Naive thymus-derived CD4-positive, alpha-beta T cell (primary cell): Measurements from ENCODE around the gene ADAT3. TPM values are rescaled to one million over a fixed set of nuclear protein-coding genes. Genes with fewer than 3 reads are reported as not detected.
"Not testable (repeated sequence)": the region's sequence is repeated elsewhere in the genome, so short reads cannot be mapped to it uniquely, and the experiment has no call there.

ENCODE experiments used
- ATAC-seq: fragments of 150-1000 bp; cut with Tn5 transposase; 2 replicates; pipeline ENCODE4 v1.10.0; 2021; ENCODE audit warnings: mild to moderate bottlenecking, moderate library complexity
- CTCF ChIA-PET: fragments of 350-600 bp; sonication (Branson Sonifier 250); formaldehyde crosslinking; loops from one replicate; lab custom pipeline; 2021; ENCODE audit warnings: antibody characterized with exemption; lab: Charles Lee
- POLR2A ChIA-PET: fragments of 350-600 bp; sonication (Branson Sonifier 250); formaldehyde crosslinking; loops from one replicate; lab custom pipeline; 2021; ENCODE audit warnings: antibody characterized with exemption, inconsistent platforms; lab: Charles Lee
- DNase-seq, 9 donors: peaks; one replicate each; pipeline versions ENCODE4 v3.0.0 to v3.0.0-alpha.2; 2020 to 2022; ENCODE audit warnings: mixed read lengths in 1 of 9
- H3K27ac ChIP-seq: one replicate; pipeline ENCODE4 v1.7.0; 2013; ENCODE audit warnings: mild to moderate bottlenecking, low read depth, low read length, moderate library complexity
- H3K27me3 ChIP-seq, 2 donors: one replicate each; pipeline ENCODE4 v1.7.0; 2013; ENCODE audit warnings: low read length in 2 of 2, mild to moderate bottlenecking in 2 of 2, moderate library complexity in 2 of 2; ENCODE audit not compliant: control insufficient read depth in 2 of 2, insufficient read depth in 2 of 2
- H3K36me3 ChIP-seq, 3 experiments: 1 replicate in 2 of 3; 2 replicates in 1 of 3; pipeline ENCODE4 v1.7.0; 2013; ENCODE audit warnings: low read length in 3 of 3, mild to moderate bottlenecking in 3 of 3, moderate library complexity in 1 of 3; ENCODE audit not compliant: insufficient read depth in 3 of 3, control insufficient read depth in 2 of 3
- H3K4me1 ChIP-seq, 2 donors: one replicate each; pipeline ENCODE4 v1.7.0; 2013; ENCODE audit warnings: low read length in 2 of 2, mild to moderate bottlenecking in 2 of 2, moderate library complexity in 1 of 2; ENCODE audit not compliant: control insufficient read depth in 2 of 2, insufficient read depth in 2 of 2
- H3K4me3 ChIP-seq: 2 replicates; pipeline ENCODE4 v1.7.0; 2013; ENCODE audit warnings: mild to moderate bottlenecking, low read length
- H3K9me3 ChIP-seq, 3 experiments: 1 replicate in 2 of 3; 2 replicates in 1 of 3; pipeline ENCODE4 v1.7.0; 2013; ENCODE audit warnings: low read length in 3 of 3; ENCODE audit not compliant: control insufficient read depth in 2 of 3
- H3K27ac Mint-ChIP-seq, 9 donors: one replicate each; pipeline ENCODE4 v1.8.0; 2020 to 2022; ENCODE audit warnings: mixed read lengths in 9 of 9, mild to moderate bottlenecking in 8 of 9, moderate library complexity in 5 of 9, inconsistent platforms in 2 of 9
- H3K27me3 Mint-ChIP-seq, 5 donors: one replicate each; pipeline ENCODE4 v1.8.0; 2021 to 2022; ENCODE audit warnings: mixed read lengths in 5 of 5, mild to moderate bottlenecking in 1 of 5
- H3K36me3 Mint-ChIP-seq, 5 donors: one replicate each; pipeline ENCODE4 v1.8.0; 2020 to 2022; ENCODE audit warnings: mixed read lengths in 5 of 5, mild to moderate bottlenecking in 3 of 5, inconsistent platforms in 1 of 5
- H3K4me1 Mint-ChIP-seq, 7 donors: one replicate each; pipeline ENCODE4 v1.8.0; 2020 to 2022; ENCODE audit warnings: mixed read lengths in 7 of 7, mild to moderate bottlenecking in 3 of 7, inconsistent platforms in 1 of 7
- H3K4me3 Mint-ChIP-seq, 10 donors: one replicate each; pipeline ENCODE4 v1.8.0; 2020 to 2022; ENCODE audit warnings: mild to moderate bottlenecking in 10 of 10, mixed read lengths in 10 of 10, moderate library complexity in 6 of 10, inconsistent platforms in 2 of 10
- H3K9me3 Mint-ChIP-seq, 11 donors: one replicate each; pipeline ENCODE4 v1.8.0; 2020 to 2022; ENCODE audit warnings: mixed read lengths in 11 of 11, mild to moderate bottlenecking in 4 of 11, inconsistent platforms in 1 of 11, moderate library complexity in 1 of 11
- intact Hi-C, 2 donors: fragments of 100-400 bp; cut with micrococcal nuclease; formaldehyde crosslinking; loops; one replicate each; pipeline ENCODE4 v1.15.1; 2023
- polyA plus RNA-seq, 2 donors: library from polyadenylated mRNA; unstranded; fragments of 300-500 nt; fragmentation: Illumina TruSeq; gene quantifications; one replicate each; pipeline ENCODE4 v1.2.3, GENCODE V29; 2021
- total RNA-seq, 6 experiments: library from RNA in 5 of 6; stranded (reverse) in 5 of 6; gene quantifications; 1 replicate in 5 of 6; 2 replicates in 1 of 6; pipeline ENCODE4 v1.2.3 and lab custom pipeline; 2021 to 2026

The ADAT3 gene
- total and polyA plus RNA-seq, 7 experiments from 2014 or later: 2.2 to 13.5 (median 5.9) TPM

- Histone ChIP-seq H3K4me3 (no peak overlapping the region), H3K4me1 (peaks cover 21 to 26% of the 10 kb centered on the region in 2 donors), H3K9me3 (no peaks in the 10 kb centered on the region), H3K27me3 (no peaks in the 10 kb centered on the region), H3K27ac (no peak overlapping the region), H3K36me3 (peaks cover 0 to 38% (median 4%) of the 10 kb centered on the region in 3 experiments)
- ATAC-seq (no peak), DNase-seq (no peak)
- peaks cover 0 to 13% (median 0%) of the 10 kb centered on the region in 5 donors for H3K36me3 Mint-ChIP-seq
- ChIA-PET CTCF (no interaction called here), POLR2A (interaction anchor here (0.6 kb wide), 1 partner anchor 30 kb away, joined by 3 read pairs; no protein-coding TSS in a partner anchor)
- no peak overlapping the region for H3K27ac Mint-ChIP-seq
- H3K27me3 Mint-ChIP-seq: peaks cover 0 to 2% (median 0%) of the 10 kb centered on the region in 5 donors
- no peak overlapping the region for H3K4me3 Mint-ChIP-seq
- intact Hi-C loops: no loop called here
- peaks cover 16 to 56% (median 36%) of the 10 kb centered on the region in 7 donors for H3K4me1 Mint-ChIP-seq
- H3K9me3 Mint-ChIP-seq: no peaks in the 10 kb centered on the region
Measured at GRCh38 chr19:1871630-1872029, 33.6 kb upstream of the ADAT3 start.

- Mint-ChIP-seq H3K27ac (peak overlapping the region in 5 of 9 donors; percentile 21 to 96 (median 63)), H3K4me3 (peak overlapping the region in 6 of 10 donors; percentile 16 to 98 (median 26)), H3K9me3 (no peaks in the 10 kb centered on the region), H3K27me3 (peaks cover 0 to 2% (median 0%) of the 10 kb centered on the region in 5 donors), H3K4me1 (peaks cover 16 to 47% (median 28%) of the 10 kb centered on the region in 7 donors), H3K36me3 (peaks cover 0 to 13% (median 0%) of the 10 kb centered on the region in 5 donors)
- POLR2A ChIA-PET: no interaction called here
- ATAC-seq (no peak), DNase-seq (no peak)
- H3K27ac ChIP-seq: peak overlapping the region; percentile 98
- CTCF ChIA-PET: interaction anchor here (0.5 kb wide), 2 partner anchors 24 to 30 kb away, joined by 3 to 7 read pairs; no protein-coding TSS in a partner anchor
- peaks cover 0 to 38% (median 4%) of the 10 kb centered on the region in 3 experiments for H3K36me3 ChIP-seq
- no peaks in the 10 kb centered on the region for H3K27me3 ChIP-seq
- peaks cover 21 to 26% of the 10 kb centered on the region in 2 donors for H3K4me1 ChIP-seq
- no peak overlapping the region for H3K4me3 ChIP-seq
- intact Hi-C loops: no loop called here
- no peaks in the 10 kb centered on the region for H3K9me3 ChIP-seq
Measured at GRCh38 chr19:1872807-1873523, 32.2 kb upstream of the ADAT3 start.

GRCh38 chr19:1873524-1874473 is 31.4 kb upstream of the ADAT3 start:
- H3K9me3 ChIP-seq: no peaks in the 10 kb centered on the region
- H3K4me3 ChIP-seq: peak overlapping the region; percentile 83
- Mint-ChIP-seq H3K36me3 (peaks cover 0 to 13% (median 0%) of the 10 kb centered on the region in 5 donors), H3K9me3 (no peaks in the 10 kb centered on the region), H3K4me1 (peaks cover 13 to 43% (median 27%) of the 10 kb centered on the region in 7 donors), H3K27ac (peak overlapping the region; percentile 93 to 99 (median 98)), H3K27me3 (peaks cover 0 to 2% (median 0%) of the 10 kb centered on the region in 5 donors), H3K4me3 (peak overlapping the region; percentile 95 to 100 (median 98))
- H3K27me3 ChIP-seq: no peaks in the 10 kb centered on the region
- POLR2A ChIA-PET: interaction anchor here (0.6 to 3.2 kb wide), 5 partner anchors 8 to 169 kb away, joined by 3 to 40 read pairs (median 5); no protein-coding TSS in a partner anchor
- H3K36me3 ChIP-seq: peaks cover 0 to 41% (median 4%) of the 10 kb centered on the region in 3 experiments
- DNase-seq (no peak), ATAC-seq (no peak)
- H3K4me1 ChIP-seq: peaks cover 21 to 26% of the 10 kb centered on the region in 2 donors
- CTCF ChIA-PET: no interaction called here
- peak overlapping the region; percentile 98 for H3K27ac ChIP-seq
- intact Hi-C loops: no loop called here

- DNase-seq: peak in 6 of 9 donors; percentile 66 to 78 (median 72)
- intact Hi-C loops: loop anchor here in 1 of 2 donors (1.0 kb wide), 1 partner anchor 10 kb away; no protein-coding TSS in a partner anchor
Measured at GRCh38 chr19:1874554-1875185, 30.5 kb upstream of the ADAT3 start.

GRCh38 chr19:1875265-1875645 is 29.9 kb upstream of the ADAT3 start:
- Histone ChIP-seq H3K27ac (peak overlapping the region; percentile 98), H3K4me1 (peaks cover 21 to 26% of the 10 kb centered on the region in 2 donors), H3K4me3 (peak overlapping the region; percentile 83), H3K36me3 (peaks cover 0 to 42% (median 1%) of the 10 kb centered on the region in 3 experiments)
- not testable (repeated sequence) for H3K9me3 Mint-ChIP-seq, H3K27me3 Mint-ChIP-seq, H3K27me3 ChIP-seq, H3K9me3 ChIP-seq, DNase-seq
- ATAC-seq: peak; percentile 8
- H3K27ac Mint-ChIP-seq: peak overlapping the region; percentile 93 to 99 (median 98)
- H3K4me3 Mint-ChIP-seq: peak overlapping the region; percentile 95 to 100 (median 98)
- peaks cover 11 to 44% (median 23%) of the 10 kb centered on the region in 7 donors for H3K4me1 Mint-ChIP-seq
- POLR2A ChIA-PET: interaction anchor here (0.6 to 3.2 kb wide), 9 partner anchors 9 to 606 kb away, joined by 3 to 40 read pairs (median 5); partner anchors contain the start of genes ADAT3, CIRBP and SCAMP4
- H3K36me3 Mint-ChIP-seq: peaks cover 0 to 13% (median 0%) of the 10 kb centered on the region in 5 donors
- intact Hi-C loops: loop anchor here in 1 of 2 donors (1.0 kb wide), 1 partner anchor 11 kb away; no protein-coding TSS in a partner anchor
- CTCF ChIA-PET: interaction anchor here (1.1 to 1.2 kb wide), 2 partner anchors 11 to 29 kb away, joined by 3 read pairs; no protein-coding TSS in a partner anchor

More at GRCh38 chr19:1874554-1875185, 30.5 kb upstream of the ADAT3 start:
- Histone ChIP-seq H3K9me3 (no peaks in the 10 kb centered on the region), H3K36me3 (peaks cover 0 to 41% (median 4%) of the 10 kb centered on the region in 3 experiments), H3K4me1 (peaks cover 21 to 26% of the 10 kb centered on the region in 2 donors), H3K4me3 (peak overlapping the region; percentile 83), H3K27ac (peak overlapping the region; percentile 98), H3K27me3 (no peaks in the 10 kb centered on the region)
- Mint-ChIP-seq H3K4me1 (peaks cover 11 to 41% (median 25%) of the 10 kb centered on the region in 7 donors), H3K36me3 (peaks cover 0 to 13% (median 0%) of the 10 kb centered on the region in 5 donors), H3K9me3 (no peaks in the 10 kb centered on the region), H3K27ac (peak overlapping the region; percentile 93 to 99 (median 98)), H3K4me3 (peak overlapping the region; percentile 95 to 100 (median 98)), H3K27me3 (peaks cover 0 to 2% (median 0%) of the 10 kb centered on the region in 5 donors)
- POLR2A ChIA-PET: interaction anchor here (0.6 to 3.2 kb wide), 10 partner anchors 9 to 605 kb away, joined by 3 to 40 read pairs (median 3); partner anchors contain the start of gene CIRBP
- CTCF ChIA-PET: interaction anchor here (1.1 to 1.2 kb wide), 2 partner anchors 10 to 30 kb away, joined by 3 read pairs; no protein-coding TSS in a partner anchor
- peak; percentile 63 for ATAC-seq
